Astrocyte (in vitro differentiated cells and primary cell): ENCODE results near the gene UBA3.

Experiments
- EZH2 ChIP-seq: IDR thresholded peaks from 2 replicates; pipeline ENCODE4 v1.6.1; 2012; ENCODE audit warnings: mild to moderate bottlenecking, low read length, inconsistent platforms; ENCODE audit not compliant: insufficient read depth
- TF ChIP-seq, protein P1 (sequence below): IDR thresholded peaks from 2 replicates; pipeline ENCODE4 v1.5.1; 2011; ENCODE audit warnings: low read depth, mild to moderate bottlenecking, inconsistent platforms, low read length, moderate library complexity; ENCODE audit not compliant: insufficient read depth

GRCh38 chr3:69122403-69122802 lies 42.2 kb upstream of the UBA3 start, which contains the start of gene LMOD3:
- TF ChIP-seq, protein P1, sequence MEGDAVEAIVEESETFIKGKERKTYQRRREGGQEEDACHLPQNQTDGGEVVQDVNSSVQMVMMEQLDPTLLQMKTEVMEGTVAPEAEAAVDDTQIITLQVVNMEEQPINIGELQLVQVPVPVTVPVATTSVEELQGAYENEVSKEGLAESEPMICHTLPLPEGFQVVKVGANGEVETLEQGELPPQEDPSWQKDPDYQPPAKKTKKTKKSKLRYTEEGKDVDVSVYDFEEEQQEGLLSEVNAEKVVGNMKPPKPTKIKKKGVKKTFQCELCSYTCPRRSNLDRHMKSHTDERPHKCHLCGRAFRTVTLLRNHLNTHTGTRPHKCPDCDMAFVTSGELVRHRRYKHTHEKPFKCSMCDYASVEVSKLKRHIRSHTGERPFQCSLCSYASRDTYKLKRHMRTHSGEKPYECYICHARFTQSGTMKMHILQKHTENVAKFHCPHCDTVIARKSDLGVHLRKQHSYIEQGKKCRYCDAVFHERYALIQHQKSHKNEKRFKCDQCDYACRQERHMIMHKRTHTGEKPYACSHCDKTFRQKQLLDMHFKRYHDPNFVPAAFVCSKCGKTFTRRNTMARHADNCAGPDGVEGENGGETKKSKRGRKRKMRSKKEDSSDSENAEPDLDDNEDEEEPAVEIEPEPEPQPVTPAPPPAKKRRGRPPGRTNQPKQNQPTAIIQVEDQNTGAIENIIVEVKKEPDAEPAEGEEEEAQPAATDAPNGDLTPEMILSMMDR: no peak
- TF ChIP-seq EZH2: no peak
